Stomach (tissue), 9 donors: Measurements from ENCODE around the gene SLC7A9. TPM values are rescaled to one million over a fixed set of nuclear protein-coding genes. Genes with fewer than 3 reads are reported as not detected.

Experiments used
- DNase-seq, 2 donors: peaks; one replicate each; pipeline versions ENCODE4 v3.0.0 to v3.0.0-alpha.2; 2013 to 2019
- H3K27ac ChIP-seq, 5 donors: fragments of 200-600 bp in 4 of 5; sonication (generic) in 4 of 5; one replicate each; pipeline ENCODE4 v1.5.1; 2013 to 2019; ENCODE audit warnings: mild to moderate bottlenecking in 1 of 5, moderate library complexity in 1 of 5
- H3K27me3 ChIP-seq, 3 donors: fragments of 200-600 bp; sonication (generic); one replicate each; pipeline ENCODE4 v1.5.1; 2017 to 2019; ENCODE audit warnings: mixed run types in 1 of 3
- H3K36me3 ChIP-seq, 4 donors: fragments of 200-600 bp; sonication (generic); 1 replicate in 3 of 4; 2 replicates in 1 of 4; pipeline ENCODE4 v1.5.1; 2016 to 2019
- H3K4me1 ChIP-seq, 4 donors: fragments of 200-600 bp; sonication (generic); one replicate each; pipeline ENCODE4 v1.5.1; 2016 to 2019
- H3K4me3 ChIP-seq, 4 donors: fragments of 200-600 bp; sonication (generic) in 3 of 4; one replicate each; pipeline ENCODE4 v1.5.1; 2016 to 2019; ENCODE audit warnings: mild to moderate bottlenecking in 1 of 4
- H3K9me3 ChIP-seq, 4 donors: fragments of 200-600 bp; sonication (generic); one replicate each; pipeline ENCODE4 v1.5.1; 2016 to 2019
- EP300 ChIP-seq: sonication (generic); formaldehyde crosslinking; IDR thresholded peaks from one replicate; pipeline ENCODE4 v1.6.1; 2017; ENCODE audit warnings: antibody characterized with exemption
- POLR2A ChIP-seq, 4 donors: fragments of 450-650 bp; IDR thresholded peaks; one replicate each; pipeline ENCODE4 v1.6.1; 2016; ENCODE audit warnings: antibody characterized with exemption in 4 of 4, control low read depth in 2 of 4, mild to moderate bottlenecking in 1 of 4, moderate library complexity in 1 of 4
- POLR2AphosphoS5 ChIP-seq, 3 donors: sonication (generic); formaldehyde crosslinking; IDR thresholded peaks; one replicate each; pipeline ENCODE4 v1.6.1; 2016; ENCODE audit warnings: antibody characterized with exemption in 3 of 3
- WGBS, 5 donors: extraction: QIAGEN DNeasy Blood & Tissue Kit in 3 of 5; methylation state at CpG; one replicate each; pipeline versions ENCODE4 v1.1.5 to v1.1.7; 2013 to 2018; 5-methylcytosine and 5-hydroxymethylcytosine counted together
- intact Hi-C: fragments of 100-400 bp; cut with DNase I; formaldehyde crosslinking; loops from one replicate; pipeline ENCODE4 v1.15.1; 2023; ENCODE audit warnings: low total_unique reads
- polyA plus RNA-seq, 3 donors: library from polyadenylated mRNA; stranded (reverse); fragments of 200-250 nt; gene quantifications; one replicate each; pipeline ENCODE4 v1.2.3, GENCODE V29; 2013
- total RNA-seq, 5 donors: library from RNA; depleted of rRNA; stranded (reverse); fragments of >200 nt; gene quantifications; one replicate each; pipeline versions ENCODE4 v1.1.0 to v1.2.3, GENCODE V29; 2014 to 2016
- TF ChIP-seq, protein P1 (sequence below), 7 experiments: fragments of 450-650 bp in 4 of 7; fragments of 200-600 bp in 3 of 7; sonication (generic) in 3 of 7; IDR thresholded peaks; one replicate each; pipeline ENCODE4 v1.5.1; 2016 to 2019; ENCODE audit warnings: antibody characterized with exemption in 7 of 7, control low read depth in 2 of 7, mild to moderate bottlenecking in 1 of 7
- donor health status: healthy with polysubstance abuse.
- donor health status: Bipolar disorder and iron deficiency.
- donor health status: healthy.

SLC7A9 gene
- total and polyA plus RNA-seq, 8 donors: 0.58 to 2.4 TPM; not detected in 6

GRCh38 chr19:32810452-32810851 lies 59.1 kb downstream of the SLC7A9 start:
- no peak overlapping the region for H3K27ac ChIP-seq
- H3K4me3 ChIP-seq: no peak overlapping the region
- DNase-seq: no peak
- H3K9me3 ChIP-seq: no peaks in the 10 kb centered on the region
- H3K4me1 ChIP-seq: peaks cover 0 to 9% (median 7%) of the 10 kb centered on the region in 4 donors
- TF ChIP-seq EP300 (no peak), POLR2AphosphoS5 (IDR thresholded peaks at IDR 0.05) (no peak), POLR2A (IDR thresholded peaks at IDR 0.05) (no peak)
- TF ChIP-seq, protein P1, sequence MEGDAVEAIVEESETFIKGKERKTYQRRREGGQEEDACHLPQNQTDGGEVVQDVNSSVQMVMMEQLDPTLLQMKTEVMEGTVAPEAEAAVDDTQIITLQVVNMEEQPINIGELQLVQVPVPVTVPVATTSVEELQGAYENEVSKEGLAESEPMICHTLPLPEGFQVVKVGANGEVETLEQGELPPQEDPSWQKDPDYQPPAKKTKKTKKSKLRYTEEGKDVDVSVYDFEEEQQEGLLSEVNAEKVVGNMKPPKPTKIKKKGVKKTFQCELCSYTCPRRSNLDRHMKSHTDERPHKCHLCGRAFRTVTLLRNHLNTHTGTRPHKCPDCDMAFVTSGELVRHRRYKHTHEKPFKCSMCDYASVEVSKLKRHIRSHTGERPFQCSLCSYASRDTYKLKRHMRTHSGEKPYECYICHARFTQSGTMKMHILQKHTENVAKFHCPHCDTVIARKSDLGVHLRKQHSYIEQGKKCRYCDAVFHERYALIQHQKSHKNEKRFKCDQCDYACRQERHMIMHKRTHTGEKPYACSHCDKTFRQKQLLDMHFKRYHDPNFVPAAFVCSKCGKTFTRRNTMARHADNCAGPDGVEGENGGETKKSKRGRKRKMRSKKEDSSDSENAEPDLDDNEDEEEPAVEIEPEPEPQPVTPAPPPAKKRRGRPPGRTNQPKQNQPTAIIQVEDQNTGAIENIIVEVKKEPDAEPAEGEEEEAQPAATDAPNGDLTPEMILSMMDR (IDR thresholded peaks at IDR 0.05): no peak
- no peaks in the 10 kb centered on the region for H3K36me3 ChIP-seq
- peaks cover 0 to 5% (median 0%) of the 10 kb centered on the region in 3 donors for H3K27me3 ChIP-seq
- WGBS, 5 donors: 42 to 64% (median 54%) methylated on average over 9 of the region's 9 CpGs
- intact Hi-C loops: no loop called here

DNA sequence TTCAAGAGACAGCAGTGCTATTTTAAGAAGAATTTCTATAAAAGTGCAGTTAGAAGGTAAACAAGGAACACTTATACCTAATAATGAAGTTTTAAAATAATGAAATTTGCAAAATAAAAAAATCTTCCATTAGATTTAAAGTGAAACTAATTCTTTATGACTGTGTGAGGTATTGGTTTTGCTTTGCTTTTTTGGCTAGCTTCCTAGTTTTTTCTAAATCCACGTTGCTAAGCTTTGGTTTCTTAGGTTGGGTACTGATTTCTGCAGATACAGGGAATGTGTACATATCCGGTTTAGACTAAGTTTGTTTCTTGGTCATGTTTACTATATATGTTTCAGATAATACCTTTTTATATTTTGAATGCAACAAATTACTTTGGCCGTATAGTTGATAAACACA lies 59.8 kb downstream of the SLC7A9 start:
- no peak for DNase-seq
- Histone ChIP-seq H3K27ac (peak overlapping the region in 1 of 5 donors; percentile 40), H3K9me3 (no peaks in the 10 kb centered on the region), H3K27me3 (peaks cover 0 to 5% (median 0%) of the 10 kb centered on the region in 3 donors), H3K36me3 (no peaks in the 10 kb centered on the region), H3K4me3 (no peak overlapping the region), H3K4me1 (peaks cover 0 to 9% (median 7%) of the 10 kb centered on the region in 4 donors)
- WGBS, 5 donors: 12 to 19% (median 18%) methylated on average over 3 of the region's 3 CpGs
- TF ChIP-seq POLR2A (IDR thresholded peaks at IDR 0.05): no peak
- TF ChIP-seq POLR2AphosphoS5 (IDR thresholded peaks at IDR 0.05): no peak
- no peak for TF ChIP-seq EP300
- TF ChIP-seq, protein P1 (IDR thresholded peaks at IDR 0.05): no peak
- intact Hi-C loops: no loop called here

DNA sequence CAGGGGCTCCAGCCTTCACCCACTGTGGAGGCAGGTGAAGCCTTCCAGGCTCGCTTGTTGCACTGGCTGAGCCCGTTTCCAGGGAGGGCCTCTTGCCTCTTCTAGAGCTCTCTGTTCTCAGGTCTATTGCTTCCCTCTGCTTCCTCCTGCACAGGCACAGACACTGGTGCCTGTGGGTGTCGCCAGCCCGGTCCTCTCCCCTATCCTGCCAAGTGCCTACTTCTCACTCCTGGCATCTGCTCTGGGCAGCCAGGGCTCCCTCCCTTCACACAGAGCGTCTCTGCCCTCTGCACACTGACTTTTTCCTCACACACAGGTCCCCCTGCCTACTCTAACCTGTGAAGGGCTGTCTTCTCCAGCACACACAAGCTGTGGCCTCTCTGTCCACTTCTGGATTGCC lies 60.3 kb downstream of the SLC7A9 start:
- no peak for DNase-seq
- Histone ChIP-seq H3K27me3 (peaks cover 0 to 5% (median 0%) of the 10 kb centered on the region in 3 donors), H3K4me3 (no peak overlapping the region), H3K36me3 (no peaks in the 10 kb centered on the region), H3K4me1 (peaks cover 0 to 9% (median 7%) of the 10 kb centered on the region in 4 donors), H3K27ac (peak overlapping the region in 3 of 5 donors; percentile 7 to 51 (median 40)), H3K9me3 (no peaks in the 10 kb centered on the region)
- 26 to 47% (median 37%) methylated on average over 5 of the region's 5 CpGs for WGBS, 5 donors
- TF ChIP-seq EP300 (no peak), POLR2A (IDR thresholded peaks at IDR 0.05) (no peak), POLR2AphosphoS5 (IDR thresholded peaks at IDR 0.05) (no peak)
- TF ChIP-seq, protein P1 (IDR thresholded peaks at IDR 0.05): no peak
- intact Hi-C loops: no loop called here

GRCh38 chr19:32808236-32808635 lies 61.3 kb downstream of the SLC7A9 start:
- TF ChIP-seq, protein P1 (IDR thresholded peaks at IDR 0.05): no peak
- TF ChIP-seq POLR2A (IDR thresholded peaks at IDR 0.05) (no peak), POLR2AphosphoS5 (IDR thresholded peaks at IDR 0.05) (no peak), EP300 (no peak)
- Histone ChIP-seq H3K4me1 (peaks cover 0 to 9% (median 7%) of the 10 kb centered on the region in 4 donors), H3K36me3 (no peaks in the 10 kb centered on the region), H3K27me3 (peaks cover 0 to 5% (median 0%) of the 10 kb centered on the region in 3 donors), H3K9me3 (no peaks in the 10 kb centered on the region), H3K4me3 (no peak overlapping the region), H3K27ac (no peak overlapping the region)
- WGBS, 5 donors: 78 to 86% (median 83%) methylated on average over 4 of the region's 4 CpGs
- DNase-seq: no peak
- intact Hi-C loops: no loop called here
